ENCODE results near the gene SEMA3E. TPM values are rescaled to one million over a fixed set of nuclear protein-coding genes. Genes with fewer than 3 reads are reported as not detected.

SEMA3E gene
- total and polyA plus RNA-seq, 10 of the 15 experiments (the other 5 are each of a cell fraction or from before 2014, with no cell fraction given), result 0.08 to 2.0 (median 0.82) TPM

- intact Hi-C loops (cut with micrococcal nuclease; ENCODE audit: unreplicated experiment), result no loop called here
- Histone ChIP-seq H3K9me3 (replicated peaks; ENCODE audit: control insufficient read depth, insufficient read depth, low read length) (no peaks in the 10 kb centered on the region), H3K9ac (ENCODE audit: control insufficient read depth, insufficient read depth, low read length) (no peak overlapping the region), H3K4me2 (ENCODE audit: control insufficient read depth, insufficient read depth) (no peak overlapping the region), H3K4me1 (ENCODE audit: control insufficient read depth, insufficient read depth, low read length) (no peaks in the 10 kb centered on the region), H4K20me1 (ENCODE audit: control insufficient read depth, insufficient read depth) (no peaks in the 10 kb centered on the region), H2AFZ (ENCODE audit: control insufficient read depth, low read depth, low read length) (no peak overlapping the region), H3K27me3 (replicated peaks in 1 of 2; ENCODE audit: control insufficient read depth in 2 of 2, insufficient read depth in 2 of 2, low read length in 1 of 2) (no peaks in the 10 kb centered on the region), H3K79me2 (ENCODE audit: control insufficient read depth, insufficient read depth, low read length) (no peaks in the 10 kb centered on the region), H3K4me3 (no peak overlapping the region), H3K36me3 (ENCODE audit: control insufficient read depth in 2 of 2, insufficient read depth in 2 of 2, low read length in 1 of 2) (no peaks in the 10 kb centered on the region), H3K27ac (ENCODE audit: control insufficient read depth, insufficient read depth) (no peak overlapping the region)
- RAD21 ChIA-PET (ENCODE audit: unreplicated experiment), result no interaction called here
- no peak for FAIRE-seq
- no peak for ATAC-seq
- BruUV-seq (replicated peaks), result no TSS peak
- WGBS (ENCODE audit: insufficient coverage, insufficient replicate concordance, low lambda C conversion rate, missing lambda C conversion rate), result 0% methylated on average over 1 of the region's 1 CpG
- in situ Hi-C loops (cut with MboI), result no loop called here
- SMC1A ChIA-PET (ENCODE audit: uncharacterized antibody, unreplicated experiment), result interaction anchor here (0.7 kb wide), 1 partner anchor 399 kb away, joined by 3 read pairs; no protein-coding TSS in a partner anchor
- no peak for TF ChIP-seq SIN3A (IDR thresholded peaks at IDR 0.05; ENCODE audit: low read depth, low read length)
- TF ChIP-seq SP1 (IDR thresholded peaks at IDR 0.05; ENCODE audit: low read depth, low read length), result no peak
- no peak for TF ChIP-seq IRF3 (IDR thresholded peaks at IDR 0.05)
- no peak for TF ChIP-seq EP300 (IDR thresholded peaks at IDR 0.05; ENCODE audit: borderline replicate concordance in 1 of 2, control insufficient read depth in 1 of 2, low read depth in 2 of 2, low read length in 2 of 2)
- no peak for TF ChIP-seq CBX3 (IDR thresholded peaks at IDR 0.05; ENCODE audit: borderline replicate concordance, low read depth)
- no peak for TF ChIP-seq RAD21 (IDR thresholded peaks at IDR 0.05; ENCODE audit: insufficient read depth, low read depth, low read length)
- no peak for TF ChIP-seq JUND (IDR thresholded peaks at IDR 0.05; ENCODE audit: low read depth, low read length)
- TF ChIP-seq CHD4 (IDR thresholded peaks at IDR 0.05), result no peak
- TF ChIP-seq USF1 (IDR thresholded peaks at IDR 0.05; ENCODE audit: borderline replicate concordance, extremely low read length, insufficient read depth, low read depth, low read length), result no peak
- no peak for TF ChIP-seq SUZ12 (IDR thresholded peaks at IDR 0.05; ENCODE audit: unreplicated experiment)
- no peak for TF ChIP-seq E2F4 (IDR thresholded peaks at IDR 0.05; ENCODE audit: low read depth, low read length)
- no peak for TF ChIP-seq CHD2 (IDR thresholded peaks at IDR 0.05; ENCODE audit: borderline replicate concordance, low read depth, low read length)
- no peak for TF ChIP-seq BMI1 (IDR thresholded peaks at IDR 0.05; ENCODE audit: borderline replicate concordance)
- TF ChIP-seq PAX8 (IDR thresholded peaks at IDR 0.05), result no peak
- no peak for TF ChIP-seq MTA2 (IDR thresholded peaks at IDR 0.05; ENCODE audit: low read depth)
- no peak for TF ChIP-seq NFYA (IDR thresholded peaks at IDR 0.05; ENCODE audit: borderline replicate concordance, low read depth, low read length)
- CTCF ChIA-PET, result no interaction called here
- no peak for DNase-seq (ENCODE audit: low read depth, low spot score)
- POLR2A ChIA-PET, result no interaction called here
Observed at GRCh38 chr7:83574616-83575015, 74.3 kb downstream of the SEMA3E start.

Measured in GM12878 (cell line).